HEK293 (cell line): ENCODE measurements around the gene GAGE10.

Experiments
- CTCF ChIA-PET: fragments of 350-600 bp; formaldehyde crosslinking; extraction: SDS; loops from one replicate; lab custom pipeline; 2021; ENCODE audit warnings: antibody characterized with exemption; lab: Yijun Ruan, JAX
- POLR2A ChIA-PET: fragments of 300-600 bp; formaldehyde crosslinking; extraction: SDS; loops from one replicate; lab custom pipeline; 2020; ENCODE audit warnings: antibody characterized with exemption, inconsistent platforms; lab: Yijun Ruan, JAX
- H3K27ac ChIP-seq: fragments of 200-500 bp; sonication (Bioruptor generic); 2 replicates; pipeline ENCODE4 v1.5.1; 2014; ENCODE audit warnings: low read depth, low read length, control low read depth, inconsistent platforms; ENCODE audit errors: extremely low read depth
- H3K36me3 ChIP-seq, 2 experiments: fragments of 200-500 bp in 1 of 2; sonication (Bioruptor generic) in 1 of 2; 1 replicate in 1 of 2; 2 replicates in 1 of 2; pipeline ENCODE4 v1.5.1; 2014 to 2017; ENCODE audit warnings: inconsistent platforms in 2 of 2, low read length in 2 of 2; ENCODE audit not compliant: control insufficient read depth in 2 of 2, insufficient read depth in 1 of 2
- H3K4me1 ChIP-seq: fragments of 200-500 bp; sonication (Bioruptor generic); 2 replicates; pipeline ENCODE4 v1.5.1; 2014; ENCODE audit warnings: mild to moderate bottlenecking, low read length, inconsistent platforms; ENCODE audit not compliant: control insufficient read depth, insufficient read depth
- H3K4me3 ChIP-seq: 2 replicates; pipeline ENCODE4 v1.5.1; 2011; ENCODE audit warnings: low read depth, mild to moderate bottlenecking, control low read depth, low read length, moderate library complexity
- H3K9me3 ChIP-seq: fragments of 200-500 bp; sonication (Bioruptor generic); 2 replicates; pipeline ENCODE4 v1.5.1; 2014; ENCODE audit warnings: low read depth, low read length, inconsistent platforms; ENCODE audit not compliant: control insufficient read depth, insufficient read depth
- GLI4 ChIP-seq: fragments of 450-650 bp; formaldehyde crosslinking; IDR thresholded peaks from 2 replicates; pipeline ENCODE4 v1.5.1; 2016; ENCODE audit warnings: missing biosample characterization, missing genetic modification characterization
- HOXD13 ChIP-seq: sonication (generic); formaldehyde crosslinking; IDR thresholded peaks from 2 replicates; pipeline ENCODE4 v1.8.0; 2022; ENCODE audit warnings: missing genetic modification reagents, borderline replicate concordance
- KLF10 ChIP-seq: fragments of 450-650 bp; IDR thresholded peaks from 2 replicates; pipeline ENCODE4 v1.5.1; 2018; ENCODE audit warnings: missing biosample characterization, mild to moderate bottlenecking, missing genetic modification characterization
- KLF16 ChIP-seq: fragments of 450-650 bp; formaldehyde crosslinking; IDR thresholded peaks from 2 replicates; pipeline ENCODE4 v1.5.1; 2017; ENCODE audit warnings: missing biosample characterization, missing genetic modification characterization
- OVOL3 ChIP-seq: fragments of 450-650 bp; formaldehyde crosslinking; IDR thresholded peaks from 2 replicates; pipeline ENCODE4 v1.5.1; 2016; ENCODE audit warnings: missing biosample characterization, missing genetic modification characterization
- SETDB1 ChIP-seq: IDR thresholded peaks from one replicate; pipeline ENCODE4 v1.6.1; 2017; ENCODE audit warnings: mild to moderate bottlenecking, low read length, moderate library complexity, mixed read lengths; ENCODE audit not compliant: insufficient read length
- SP2 ChIP-seq: fragments of 450-650 bp; formaldehyde crosslinking; IDR thresholded peaks from 2 replicates; pipeline ENCODE4 v1.5.1; 2016; ENCODE audit warnings: missing biosample characterization, missing genetic modification characterization
- YY1 ChIP-seq: fragments of 450-650 bp; formaldehyde crosslinking; IDR thresholded peaks from 2 replicates; pipeline ENCODE4 v1.5.1; 2018; ENCODE audit warnings: missing biosample characterization, missing genetic modification characterization
- YY2 ChIP-seq: fragments of 450-650 bp; formaldehyde crosslinking; IDR thresholded peaks from 2 replicates; pipeline ENCODE4 v1.5.1; 2016; ENCODE audit warnings: missing biosample characterization, missing genetic modification characterization
- ZBTB17 ChIP-seq: fragments of 450-650 bp; formaldehyde crosslinking; IDR thresholded peaks from 2 replicates; pipeline ENCODE4 v1.5.1; 2016; ENCODE audit warnings: missing biosample characterization, missing genetic modification characterization
- ZBTB21 ChIP-seq: fragments of 450-650 bp; formaldehyde crosslinking; IDR thresholded peaks from 2 replicates; pipeline ENCODE4 v1.5.1; 2017; ENCODE audit warnings: missing biosample characterization, missing genetic modification characterization
- ZBTB6 ChIP-seq: fragments of 450-650 bp; formaldehyde crosslinking; IDR thresholded peaks from 2 replicates; pipeline ENCODE4 v1.5.1; 2017; ENCODE audit warnings: missing biosample characterization, missing genetic modification characterization
- ZNF112 ChIP-seq: fragments of 450-650 bp; formaldehyde crosslinking; IDR thresholded peaks from 2 replicates; pipeline ENCODE4 v1.5.0; 2017; ENCODE audit warnings: missing biosample characterization, missing genetic modification characterization
- ZNF121 ChIP-seq: fragments of 450-650 bp; formaldehyde crosslinking; IDR thresholded peaks from 2 replicates; pipeline ENCODE4 v1.5.1; 2016; ENCODE audit warnings: missing biosample characterization, missing genetic modification characterization
- ZNF155 ChIP-seq: fragments of 450-650 bp; formaldehyde crosslinking; IDR thresholded peaks from 2 replicates; pipeline ENCODE4 v1.5.1; 2016; ENCODE audit warnings: missing biosample characterization, missing genetic modification characterization
- ZNF175 ChIP-seq: fragments of 450-650 bp; formaldehyde crosslinking; IDR thresholded peaks from 2 replicates; pipeline ENCODE4 v1.5.1; 2016; ENCODE audit warnings: missing biosample characterization, missing genetic modification characterization
- ZNF2 ChIP-seq: fragments of 450-650 bp; formaldehyde crosslinking; IDR thresholded peaks from 2 replicates; pipeline ENCODE4 v1.5.1; 2016; ENCODE audit warnings: missing biosample characterization, missing genetic modification characterization
- ZNF24 ChIP-seq: fragments of 450-650 bp; formaldehyde crosslinking; IDR thresholded peaks from 2 replicates; pipeline ENCODE4 v1.5.1; 2016; ENCODE audit warnings: missing biosample characterization, missing genetic modification characterization
- ZNF335 ChIP-seq: fragments of 450-650 bp; formaldehyde crosslinking; conservative IDR thresholded peaks from 2 replicates; pipeline ENCODE4 v1.5.1; 2016; ENCODE audit warnings: missing biosample characterization, missing genetic modification characterization
- ZNF37A ChIP-seq: fragments of 450-650 bp; IDR thresholded peaks from 2 replicates; pipeline ENCODE4 v1.5.1; 2018; ENCODE audit warnings: missing biosample characterization, missing genetic modification characterization
- ZNF404 ChIP-seq: fragments of 450-650 bp; formaldehyde crosslinking; IDR thresholded peaks from 2 replicates; pipeline ENCODE4 v1.5.1; 2017; ENCODE audit warnings: missing biosample characterization, missing genetic modification characterization
- ZNF426 ChIP-seq: fragments of 450-650 bp; formaldehyde crosslinking; IDR thresholded peaks from 2 replicates; pipeline ENCODE4 v1.5.1; 2017; ENCODE audit warnings: missing biosample characterization, missing genetic modification characterization, mild to moderate bottlenecking, inconsistent platforms, moderate library complexity
- ZNF501 ChIP-seq: fragments of 450-650 bp; formaldehyde crosslinking; IDR thresholded peaks from 2 replicates; pipeline ENCODE4 v1.5.1; 2016; ENCODE audit warnings: missing biosample characterization, missing genetic modification characterization
- ZNF549 ChIP-seq: fragments of 450-650 bp; IDR thresholded peaks from 2 replicates; pipeline ENCODE4 v1.5.1; 2018; ENCODE audit warnings: missing biosample characterization, missing genetic modification characterization, mild to moderate bottlenecking, inconsistent platforms, moderate library complexity
- ZNF585B ChIP-seq: fragments of 450-650 bp; formaldehyde crosslinking; IDR thresholded peaks from 2 replicates; pipeline ENCODE4 v1.5.1; 2016; ENCODE audit warnings: missing biosample characterization, missing genetic modification characterization
- ZNF777 ChIP-seq: fragments of 450-650 bp; formaldehyde crosslinking; IDR thresholded peaks from 2 replicates; pipeline ENCODE4 v1.5.1; 2017; ENCODE audit warnings: missing biosample characterization, missing genetic modification characterization, borderline replicate concordance
- TF ChIP-seq, protein P1 (sequence below): fragments of 450-650 bp; IDR thresholded peaks from 2 replicates; pipeline ENCODE4 v1.5.1; 2018; ENCODE audit warnings: missing biosample characterization, mild to moderate bottlenecking, missing genetic modification characterization
- TF ChIP-seq, protein P2 (sequence below): fragments of 450-650 bp; formaldehyde crosslinking; IDR thresholded peaks from 2 replicates; pipeline ENCODE4; 2016; ENCODE audit warnings: missing biosample characterization, missing genetic modification characterization

The GAGE10 gene

GRCh38 chrX:49260221-49260985 is 43.0 kb upstream of the GAGE10 start:
- CTCF ChIA-PET: no interaction called here
- H3K4me1 ChIP-seq: no peaks in the 10 kb centered on the region
- H3K27ac ChIP-seq: no peak overlapping the region
- no peak overlapping the region for H3K4me3 ChIP-seq
- no peak for TF ChIP-seq GLI4 (tag by site-specific recombination)
- no peak for TF ChIP-seq ZBTB21 (tag by site-specific recombination)
- no peak for TF ChIP-seq ZNF112 (tag by site-specific recombination)
- TF ChIP-seq ZBTB6 (tag by site-specific recombination): no peak
- TF ChIP-seq, all 188 proteins: peak for 0
- Histone ChIP-seq H3K9me3 (no peaks in the 10 kb centered on the region), H3K36me3 (no peaks in the 10 kb centered on the region)
- POLR2A ChIA-PET: interaction anchor here (3.0 kb wide), 1 partner anchor 9 kb away, joined by 11 read pairs; no protein-coding TSS in a partner anchor

DNA sequence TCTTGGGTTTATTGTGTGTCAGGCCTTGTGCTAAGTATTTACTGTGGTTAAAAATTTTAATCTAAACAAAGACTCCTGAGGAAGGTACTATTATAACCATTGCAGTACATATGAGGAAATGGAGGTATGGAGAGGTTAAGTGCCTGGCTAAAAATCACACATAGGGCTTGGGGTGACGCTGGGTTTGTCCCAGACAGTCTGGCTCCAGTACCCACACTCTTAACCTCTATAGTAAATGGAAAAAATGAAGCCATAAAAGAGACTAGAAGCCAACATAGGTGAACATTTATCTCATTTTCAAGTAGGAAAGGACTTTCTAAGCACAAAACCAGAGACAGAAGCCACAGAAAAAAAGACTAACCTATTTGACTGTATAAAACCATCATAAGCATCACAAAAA is 40.8 kb upstream of the GAGE10 start:
- POLR2A ChIA-PET: interaction anchor here (0.7 kb wide), 1 partner anchor 62 kb away, joined by 3 read pairs; no protein-coding TSS in a partner anchor
- no peak for TF ChIP-seq ZNF501 (tag by site-specific recombination)
- TF ChIP-seq ZNF426 (tag by site-specific recombination): no peak
- TF ChIP-seq HOXD13 (CRISPR knock-in tag): no peak
- no peak for TF ChIP-seq ZBTB17
- TF ChIP-seq SETDB1: no peak
- no peak for TF ChIP-seq ZNF175 (tag by site-specific recombination)
- TF ChIP-seq KLF10 (tag by site-specific recombination): no peak
- Histone ChIP-seq H3K4me1 (no peaks in the 10 kb centered on the region), H3K27ac (no peak overlapping the region), H3K36me3 (no peaks in the 10 kb centered on the region), H3K4me3 (no peak overlapping the region), H3K9me3 (no peaks in the 10 kb centered on the region)
- CTCF ChIA-PET: no interaction called here

GRCh38 chrX:49263631-49264030 is 39.8 kb upstream of the GAGE10 start:
- no peaks in the 10 kb centered on the region for H3K36me3 ChIP-seq
- ChIA-PET POLR2A (interaction anchor here (0.7 to 1.3 kb wide), 2 partner anchors 35 to 73 kb away, joined by 5 to 6 read pairs; no protein-coding TSS in a partner anchor), CTCF (no interaction called here)
- H3K9me3 ChIP-seq: no peaks in the 10 kb centered on the region
- no peaks in the 10 kb centered on the region for H3K4me1 ChIP-seq
- H3K27ac ChIP-seq: no peak overlapping the region
- H3K4me3 ChIP-seq: no peak overlapping the region
- TF ChIP-seq ZNF24 (tag by site-specific recombination): no peak
- no peak for TF ChIP-seq ZNF404 (tag by site-specific recombination)
- TF ChIP-seq SP2: no peak
- TF ChIP-seq OVOL3: no peak
- TF ChIP-seq YY1: no peak
- no peak for TF ChIP-seq ZNF37A (tag by site-specific recombination)
- TF ChIP-seq ZNF2: no peak
- no peak for TF ChIP-seq YY2 (tag by site-specific recombination)
- TF ChIP-seq, protein P1, sequence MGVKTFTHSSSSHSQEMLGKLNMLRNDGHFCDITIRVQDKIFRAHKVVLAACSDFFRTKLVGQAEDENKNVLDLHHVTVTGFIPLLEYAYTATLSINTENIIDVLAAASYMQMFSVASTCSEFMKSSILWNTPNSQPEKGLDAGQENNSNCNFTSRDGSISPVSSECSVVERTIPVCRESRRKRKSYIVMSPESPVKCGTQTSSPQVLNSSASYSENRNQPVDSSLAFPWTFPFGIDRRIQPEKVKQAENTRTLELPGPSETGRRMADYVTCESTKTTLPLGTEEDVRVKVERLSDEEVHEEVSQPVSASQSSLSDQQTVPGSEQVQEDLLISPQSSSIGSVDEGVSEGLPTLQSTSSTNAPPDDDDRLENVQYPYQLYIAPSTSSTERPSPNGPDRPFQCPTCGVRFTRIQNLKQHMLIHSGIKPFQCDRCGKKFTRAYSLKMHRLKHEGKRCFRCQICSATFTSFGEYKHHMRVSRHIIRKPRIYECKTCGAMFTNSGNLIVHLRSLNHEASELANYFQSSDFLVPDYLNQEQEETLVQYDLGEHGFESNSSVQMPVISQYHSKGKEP (tag by site-specific recombination): no peak
- TF ChIP-seq ZBTB17: no peak
- no peak for TF ChIP-seq KLF16 (tag by site-specific recombination)
- no peak for TF ChIP-seq ZNF121 (tag by site-specific recombination)
- TF ChIP-seq ZNF777 (tag by site-specific recombination): no peak
- TF ChIP-seq ZNF549 (tag by site-specific recombination): no peak
- TF ChIP-seq ZNF585B (tag by site-specific recombination): no peak
- TF ChIP-seq ZNF155: no peak
- TF ChIP-seq, protein P2, sequence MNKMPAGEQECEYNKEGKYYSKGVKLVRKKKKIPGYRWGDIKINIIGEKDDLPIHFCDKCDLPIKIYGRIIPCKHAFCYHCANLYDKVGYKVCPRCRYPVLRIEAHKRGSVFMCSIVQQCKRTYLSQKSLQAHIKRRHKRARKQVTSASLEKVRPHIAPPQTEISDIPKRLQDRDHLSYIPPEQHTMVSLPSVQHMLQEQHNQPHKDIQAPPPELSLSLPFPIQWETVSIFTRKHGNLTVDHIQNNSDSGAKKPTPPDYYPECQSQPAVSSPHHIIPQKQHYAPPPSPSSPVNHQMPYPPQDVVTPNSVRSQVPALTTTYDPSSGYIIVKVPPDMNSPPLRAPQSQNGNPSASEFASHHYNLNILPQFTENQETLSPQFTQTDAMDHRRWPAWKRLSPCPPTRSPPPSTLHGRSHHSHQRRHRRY: no peak
- TF ChIP-seq ZNF335 (tag by site-specific recombination): no peak
